Endothelial cell of umbilical vein (primary cell): ENCODE data around the gene BCAP31. TPM values are rescaled to one million over a fixed set of nuclear protein-coding genes. Genes with fewer than 3 reads are reported as not detected.

Source experiments
- BruUV-seq: library from RNA; stranded (reverse); fragments of 400-500 nt; replicated peaks from 2 replicates; lab custom pipeline; 2021; lab: Mats Ljungman, UMichigan
- CTCF ChIA-PET: fragments of 300-600, 350-600 bp; sonication (Branson Sonifier 250); formaldehyde crosslinking; loops from one replicate; lab custom pipeline; 2021; ENCODE audit warnings: antibody characterized with exemption, inconsistent platforms; lab: Charles Lee
- POLR2A ChIA-PET: fragments of 300-600, 350-600 bp; sonication (Branson Sonifier 250); formaldehyde crosslinking; loops from one replicate; lab custom pipeline; 2021; ENCODE audit warnings: antibody characterized with exemption, inconsistent platforms; lab: Charles Lee
- DNase-seq: peaks from one replicate; pipeline ENCODE4 v3.0.0-alpha.2; 2011; ENCODE audit warnings: low read depth, low spot score
- FAIRE-seq: peaks from 2 replicates; lab custom pipeline; 2011; peaks lifted over from hg19 to GRCh38; lab: Jason Lieb, UNC
- H2AFZ ChIP-seq: 2 replicates; pipeline ENCODE4 v1.6.0; 2012; ENCODE audit warnings: low read depth, low read length, control low read depth, inconsistent platforms
- H3K27ac ChIP-seq: 2 replicates; pipeline ENCODE4 v1.5.1; 2011; ENCODE audit warnings: low read depth, mild to moderate bottlenecking, control low read depth, low read length, moderate library complexity; ENCODE audit not compliant: insufficient read depth
- H3K27me3 ChIP-seq, 2 experiments: 2 replicates each; pipeline versions ENCODE4 v1.6.0 to v1.6.1; 2011; ENCODE audit warnings: low read length in 2 of 2, mixed read lengths in 1 of 2; ENCODE audit not compliant: control insufficient read depth in 2 of 2, insufficient read depth in 2 of 2
- H3K36me3 ChIP-seq, 2 experiments: 2 replicates in 1 of 2; 3 replicates in 1 of 2; pipeline ENCODE4 v1.5.1; 2011; ENCODE audit warnings: low read length in 2 of 2, mild to moderate bottlenecking in 1 of 2, moderate library complexity in 1 of 2; ENCODE audit not compliant: control insufficient read depth in 2 of 2, insufficient read depth in 2 of 2; ENCODE audit errors: extremely low read depth in 1 of 2
- H3K4me1 ChIP-seq: 3 replicates; pipeline ENCODE4 v1.5.1; 2011; ENCODE audit warnings: mild to moderate bottlenecking, low read length; ENCODE audit not compliant: control insufficient read depth, insufficient read depth; ENCODE audit errors: extremely low read depth
- H3K4me2 ChIP-seq: 2 replicates; pipeline ENCODE4 v1.6.1; 2011; ENCODE audit warnings: low read length, control low read depth, mixed read lengths; ENCODE audit not compliant: insufficient read depth
- H3K4me3 ChIP-seq, 3 experiments: fragments of 200-600 bp in 1 of 3; sonication (generic), shearing (Covaris generic) in 1 of 3; replicated peaks in 1 of 3; 2 replicates each; pipeline ENCODE4 v1.5.1; 2011 to 2016; ENCODE audit warnings: control low read depth in 3 of 3, low read length in 3 of 3, mild to moderate bottlenecking in 2 of 3, inconsistent platforms in 1 of 3, low read depth in 1 of 3, moderate library complexity in 1 of 3; ENCODE audit not compliant: insufficient read depth in 1 of 3
- H3K79me2 ChIP-seq: 2 replicates; pipeline ENCODE4 v1.6.0; 2012; ENCODE audit warnings: low read length, inconsistent platforms; ENCODE audit not compliant: control insufficient read depth, insufficient read depth
- H3K9ac ChIP-seq: replicated peaks from 2 replicates; pipeline ENCODE3; 2011; ENCODE audit warnings: low read length, control low read depth; ENCODE audit not compliant: insufficient read depth; ENCODE audit errors: extremely low read depth
- H3K9me1 ChIP-seq: replicated peaks from 3 replicates; pipeline ENCODE4 v1.6.0; 2011; ENCODE audit warnings: mild to moderate bottlenecking, low read length; ENCODE audit not compliant: control insufficient read depth, insufficient read depth; ENCODE audit errors: extremely low read depth
- H3K9me3 ChIP-seq: replicated peaks from 2 replicates; pipeline ENCODE4 v1.5.1; 2012; ENCODE audit warnings: low read length, inconsistent platforms; ENCODE audit not compliant: control insufficient read depth, insufficient read depth
- H4K20me1 ChIP-seq: replicated peaks from 2 replicates; pipeline ENCODE3; 2011; ENCODE audit warnings: mild to moderate bottlenecking, low read length; ENCODE audit not compliant: control insufficient read depth, insufficient read depth; ENCODE audit errors: extremely low read depth
- CTCF ChIP-seq, 2 donors: IDR thresholded peaks; 1 replicate in 1 of 2; 2 replicates in 1 of 2; pipeline ENCODE4 v1.5.1; 2011; ENCODE audit warnings: low read length in 2 of 2, mild to moderate bottlenecking in 2 of 2, moderate library complexity in 2 of 2, control low read depth in 1 of 2, inconsistent platforms in 1 of 2, low read depth in 1 of 2; ENCODE audit not compliant: insufficient read depth in 1 of 2; ENCODE audit errors: extremely low read depth in 1 of 2
- EZH2 ChIP-seq: IDR thresholded peaks from 2 replicates; pipeline ENCODE4 v1.6.1; 2012; ENCODE audit warnings: borderline replicate concordance, low read depth, mild to moderate bottlenecking, moderate library complexity, low read length, inconsistent platforms; ENCODE audit not compliant: severe bottlenecking
- FOS ChIP-seq: IDR thresholded peaks from 2 replicates; pipeline ENCODE4 v1.6.1; 2011; ENCODE audit warnings: mild to moderate bottlenecking, low read length, moderate library complexity, borderline replicate concordance; ENCODE audit not compliant: insufficient read depth
- GATA2 ChIP-seq: IDR thresholded peaks from 2 replicates; pipeline ENCODE4 v1.7.0; 2011; ENCODE audit warnings: low read depth, mild to moderate bottlenecking, moderate library complexity, mixed read lengths, low read length; ENCODE audit not compliant: insufficient read length, insufficient read depth
- JUN ChIP-seq: IDR thresholded peaks from 2 replicates; pipeline ENCODE4 v1.6.1; 2011; ENCODE audit warnings: borderline replicate concordance, low read depth; ENCODE audit not compliant: insufficient read length, insufficient read depth
- MAX ChIP-seq: IDR thresholded peaks from 2 replicates; pipeline ENCODE4 v1.6.1; 2011; ENCODE audit not compliant: insufficient read depth, insufficient read length
- MYC ChIP-seq: IDR thresholded peaks from one replicate; pipeline ENCODE4 v1.6.1; 2011; ENCODE audit warnings: mild to moderate bottlenecking, low read depth, low read length
- POLR2A ChIP-seq: IDR thresholded peaks from 2 replicates; pipeline ENCODE4 v1.6.1; 2012; ENCODE audit warnings: low read depth, mild to moderate bottlenecking, control low read depth, low read length
- POLR2AphosphoS5 ChIP-seq: IDR thresholded peaks from 2 replicates; pipeline ENCODE4 v1.6.1; 2012; ENCODE audit warnings: low read depth, mild to moderate bottlenecking, control low read depth, low read length, moderate library complexity; ENCODE audit not compliant: insufficient read depth
- dilution Hi-C: fragments of 300-500 bp; cut with MboI; formaldehyde crosslinking; loops from one replicate; pipeline ENCODE4 v1.15.0; 2019; ENCODE audit warnings: low sequenced_read_pairs; ENCODE audit not compliant: extremely low pct_ligation_motif_present
- intact Hi-C: fragments of 100-400 bp; cut with micrococcal nuclease; formaldehyde crosslinking; loops from one replicate; pipeline ENCODE4 v1.10.0; 2022
- polyA plus RNA-seq, 4 experiments: library from polyadenylated mRNA; depleted of rRNA in 3 of 4; stranded (reverse) in 3 of 4; unstranded in 1 of 4; fragments of >200 nt; gene quantifications; 2 replicates each; pipeline versions ENCODE4 v1.2.1 to v1.2.3, GENCODE V29; 2011 to 2012; ENCODE audit warnings: missing spikeins in 1 of 4
- total RNA-seq: library from RNA; stranded (reverse); gene quantifications from 2 replicates; pipeline ENCODE4 v1.2.3, GENCODE V29; 2021

BCAP31 gene
- total and polyA plus RNA-seq, 2 donors (not counting 3 experiments of a cell fraction or from before 2014, with no cell fraction given): 169 to 203 TPM

- no peaks in the 10 kb centered on the region for H3K27me3 ChIP-seq
- no peak overlapping the region for H2AFZ ChIP-seq
- H3K4me2 ChIP-seq: no peak overlapping the region
- H3K9me3 ChIP-seq: no peaks in the 10 kb centered on the region
- POLR2A ChIA-PET: no interaction called here
- H3K36me3 ChIP-seq: no peaks in the 10 kb centered on the region
- BruUV-seq: no TSS peak
- CTCF ChIA-PET: interaction anchor here (0.7 to 4.2 kb wide), 2 partner anchors 22 to 77 kb away, joined by 3 to 30 read pairs; no protein-coding TSS in a partner anchor
- TF ChIP-seq POLR2AphosphoS5: no peak
- no peak for TF ChIP-seq EZH2
- TF ChIP-seq JUN: no peak
- no peaks in the 10 kb centered on the region for H3K9me1 ChIP-seq
- no peaks in the 10 kb centered on the region for H4K20me1 ChIP-seq
- H3K79me2 ChIP-seq: no peaks in the 10 kb centered on the region
- peaks cover 4% of the 10 kb centered on the region for H3K4me1 ChIP-seq
- H3K9ac ChIP-seq: no peak overlapping the region
- no peak overlapping the region for H3K4me3 ChIP-seq
- H3K27ac ChIP-seq: no peak overlapping the region
- dilution Hi-C loops (no loop called here), intact Hi-C loops (no loop called here)
- FAIRE-seq (no peak), DNase-seq (no peak)
Observed at GRCh38 chrX:153685751-153686696, 38.2 kb downstream of the BCAP31 start.

GRCh38 chrX:153685156-153685536 lies 39.0 kb downstream of the BCAP31 start:
- Histone ChIP-seq H3K79me2 (no peaks in the 10 kb centered on the region), H3K4me1 (peaks cover 4% of the 10 kb centered on the region), H2AFZ (no peak overlapping the region), H3K27me3 (no peaks in the 10 kb centered on the region), H3K36me3 (no peaks in the 10 kb centered on the region), H3K9me3 (no peaks in the 10 kb centered on the region), H3K9ac (no peak overlapping the region), H3K4me2 (no peak overlapping the region), H3K27ac (no peak overlapping the region), H3K4me3 (no peak overlapping the region), H3K9me1 (no peaks in the 10 kb centered on the region), H4K20me1 (no peaks in the 10 kb centered on the region)
- dilution Hi-C loops (no loop called here), intact Hi-C loops (no loop called here)
- FAIRE-seq (no peak), DNase-seq (no peak)
- ChIA-PET POLR2A (no interaction called here), CTCF (interaction anchor here (2.8 to 4.2 kb wide), 2 partner anchors 16 to 23 kb away, joined by 18 to 30 read pairs; no protein-coding TSS in a partner anchor)
- TF ChIP-seq POLR2AphosphoS5 (no peak), FOS (no peak), MAX (no peak), JUN (no peak), GATA2 (no peak), CTCF (IDR thresholded peaks at IDR 0.05; ENCODE audit: extremely low read depth in 1 of 2, insufficient read depth in 1 of 2, low read depth in 1 of 2, low read length in 2 of 2) (no peak), EZH2 (no peak), POLR2A (no peak), MYC (no peak)
- BruUV-seq: no TSS peak
